ENCODE measurements around the gene GALNT12.

GALNT12 gene

DNA sequence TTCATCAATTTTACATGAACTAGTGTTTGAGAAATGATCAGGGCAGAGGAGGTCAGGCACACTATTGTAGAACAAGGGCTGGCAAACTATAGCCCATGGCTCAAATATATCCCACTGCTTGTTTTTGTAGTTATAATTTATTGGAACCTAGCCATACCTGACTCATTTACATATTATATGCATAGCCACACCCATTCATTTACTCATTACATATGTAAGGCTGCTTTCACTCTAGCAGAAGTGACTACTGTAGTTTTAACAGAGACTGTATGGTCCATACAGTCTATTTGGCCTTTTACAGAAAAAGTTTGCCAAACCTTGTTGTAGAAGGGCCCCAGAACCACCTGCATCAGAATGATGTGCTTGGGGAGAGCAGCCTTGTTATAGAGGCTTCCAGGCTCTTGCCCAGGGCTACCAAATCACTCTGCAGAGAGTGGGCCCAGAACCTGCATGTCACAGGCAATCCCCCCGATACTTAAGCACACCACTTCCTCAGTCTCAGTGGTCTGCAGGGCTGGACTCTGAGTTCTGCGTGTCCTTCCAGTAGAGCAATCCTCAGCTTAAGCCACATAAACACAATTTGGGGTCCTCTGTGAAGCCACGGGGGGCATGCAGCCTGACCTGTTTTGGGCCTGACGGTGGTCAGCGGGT, 17.9 kb upstream of the GALNT12 start:
- Mint-ChIP-seq H3K27me3 (no peaks in the 10 kb centered on the region), H3K4me1 (ENCODE audit: low read depth in 2 of 2) (peaks cover 5 to 21% of the 10 kb centered on the region in 2 donors), H3K9me3 (no peaks in the 10 kb centered on the region), H3K36me3 (ENCODE audit: insufficient read depth) (peaks cover 5% of the 10 kb centered on the region), H3K4me3 (no peak overlapping the region), H3K27ac (no peak overlapping the region)
- no peak for DNase-seq
- no peak for ATAC-seq (replicated peaks)

DNA sequence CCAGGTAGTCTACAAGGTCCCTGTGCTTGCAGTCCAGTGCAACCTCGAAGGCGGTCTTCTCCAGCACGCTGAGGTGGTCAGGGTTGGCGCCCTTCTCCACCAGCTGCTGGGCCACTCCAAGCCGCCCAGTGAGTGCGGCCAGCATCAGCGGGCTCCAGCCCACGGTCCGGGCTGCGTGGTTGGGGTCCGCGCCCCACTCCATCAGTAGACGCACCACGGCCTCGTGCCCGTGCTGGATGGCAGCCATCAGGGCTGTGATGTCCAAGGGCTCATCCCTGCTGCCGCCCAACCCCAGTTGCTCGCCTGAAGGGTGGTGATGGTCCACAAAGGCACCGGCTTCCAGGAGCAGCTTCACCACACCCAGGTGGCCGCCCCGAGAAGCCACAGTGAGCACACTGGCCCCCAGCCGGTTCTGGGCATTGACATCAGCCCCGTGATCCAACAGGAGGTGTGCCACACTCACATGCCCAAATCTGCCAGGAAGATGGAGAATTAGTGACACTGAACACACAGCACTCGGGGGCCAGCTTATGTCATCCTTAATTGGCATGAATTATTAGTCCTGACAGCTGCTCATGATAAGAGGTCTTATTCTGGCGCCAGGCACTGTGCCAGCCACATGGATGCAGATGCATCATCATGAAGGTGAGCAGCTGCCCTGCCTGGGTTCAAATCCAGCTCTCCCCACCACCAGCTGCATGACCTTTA, 17.2 kb upstream of the GALNT12 start:
- ATAC-seq (replicated peaks), result no peak
- H3K36me3 Mint-ChIP-seq (ENCODE audit: insufficient read depth), result peaks cover 5% of the 10 kb centered on the region
- H3K4me1 Mint-ChIP-seq (ENCODE audit: low read depth in 2 of 2), result peaks cover 9 to 25% of the 10 kb centered on the region in 2 donors
- no peaks in the 10 kb centered on the region for H3K9me3 Mint-ChIP-seq
- H3K27me3 Mint-ChIP-seq, result no peaks in the 10 kb centered on the region
- H3K27ac Mint-ChIP-seq, result no peak overlapping the region
- no peak for DNase-seq
- H3K4me3 Mint-ChIP-seq, result no peak overlapping the region

DNA sequence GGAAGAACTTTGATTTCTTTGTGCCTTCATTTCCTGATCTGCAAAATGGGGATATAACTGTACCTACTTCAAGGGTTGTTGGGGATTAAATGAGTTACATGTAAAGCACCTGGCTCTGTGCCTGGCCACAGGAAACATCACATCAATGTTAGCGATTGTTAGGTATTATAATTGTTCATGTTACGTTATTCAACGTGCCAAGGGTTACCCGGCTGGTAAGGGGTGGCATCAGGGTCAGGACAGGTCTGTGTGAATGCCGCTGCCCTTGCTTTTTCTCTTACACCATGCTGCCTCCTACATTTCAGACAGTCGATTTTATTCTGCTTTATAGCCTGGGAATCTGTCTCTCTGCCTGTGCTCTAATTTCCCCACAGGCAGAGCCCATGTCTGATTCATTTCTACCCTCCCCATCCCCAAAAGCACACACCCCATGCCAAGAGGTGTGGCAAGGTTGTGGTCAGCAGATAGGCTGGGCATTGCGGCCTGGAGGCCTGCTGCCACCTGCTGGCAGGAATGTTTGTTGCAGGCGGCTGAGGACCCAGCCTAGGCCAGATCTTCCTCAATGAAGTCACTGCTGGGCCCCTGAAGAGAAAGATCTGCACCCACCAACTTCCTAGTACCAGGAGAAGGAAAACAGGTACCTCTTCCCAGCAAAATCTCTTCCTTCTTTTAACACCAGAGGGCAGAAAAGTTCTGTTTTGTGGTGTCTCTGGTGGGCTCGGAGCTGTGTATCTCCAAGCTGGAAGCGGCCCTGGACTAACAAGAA, 16.4 kb upstream of the GALNT12 start:
- Mint-ChIP-seq H3K4me1 (ENCODE audit: low read depth in 2 of 2) (peaks cover 13 to 28% of the 10 kb centered on the region in 2 donors), H3K27me3 (no peaks in the 10 kb centered on the region), H3K9me3 (no peaks in the 10 kb centered on the region), H3K36me3 (ENCODE audit: insufficient read depth) (peaks cover 5% of the 10 kb centered on the region), H3K4me3 (no peak overlapping the region), H3K27ac (no peak overlapping the region)
- ATAC-seq (replicated peaks) (peak; percentile 83), DNase-seq (peak; percentile 52 to 60 (median 56))

DNA sequence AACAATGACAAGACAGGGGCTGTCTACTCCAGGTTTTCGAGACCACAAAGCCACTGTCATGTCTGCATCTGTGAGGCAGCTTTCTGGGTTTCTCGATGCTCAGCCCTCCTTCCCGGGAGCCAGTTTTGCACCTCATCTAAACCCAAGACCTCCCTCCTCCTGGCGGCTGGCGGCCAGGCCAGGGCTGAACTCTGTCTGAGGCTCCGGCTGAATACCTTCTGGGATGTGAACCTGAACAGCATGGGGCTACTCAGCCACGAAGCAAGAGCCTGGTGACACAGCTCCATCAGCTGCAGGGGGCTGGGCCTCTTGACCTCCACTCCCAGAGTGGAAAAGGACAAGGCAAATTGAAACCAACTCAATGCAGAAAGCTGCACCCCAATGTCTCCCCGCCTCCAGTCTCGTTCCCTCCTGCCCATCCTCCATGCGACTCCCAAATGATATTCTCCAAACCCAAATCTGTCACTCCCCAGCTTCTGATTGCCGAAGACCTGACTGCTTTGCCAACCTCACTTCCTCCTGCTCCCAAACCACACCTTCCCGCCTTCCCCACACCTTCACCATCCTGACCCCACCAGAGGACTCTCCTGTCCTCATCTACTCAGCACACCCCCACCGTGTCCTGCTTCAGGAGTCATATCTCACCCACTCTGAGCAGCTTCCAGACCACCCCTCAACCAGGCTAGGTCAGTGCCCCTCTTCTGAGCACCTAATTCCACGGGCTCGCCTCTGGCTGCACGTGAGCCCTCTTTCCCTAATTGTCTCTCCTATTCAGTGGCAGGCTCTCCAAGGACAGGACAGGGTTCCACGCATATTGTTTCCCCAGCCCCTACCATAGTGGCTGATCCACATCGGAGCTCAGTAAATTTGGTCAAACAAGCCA, 15.6 kb upstream of the GALNT12 start:
- Mint-ChIP-seq H3K27ac (no peak overlapping the region), H3K4me3 (no peak overlapping the region), H3K36me3 (ENCODE audit: insufficient read depth) (peaks cover 5% of the 10 kb centered on the region), H3K9me3 (no peaks in the 10 kb centered on the region), H3K4me1 (ENCODE audit: low read depth in 2 of 2) (peaks cover 15 to 28% of the 10 kb centered on the region in 2 donors), H3K27me3 (no peaks in the 10 kb centered on the region)
- DNase-seq (no peak), ATAC-seq (replicated peaks) (no peak)

DNA sequence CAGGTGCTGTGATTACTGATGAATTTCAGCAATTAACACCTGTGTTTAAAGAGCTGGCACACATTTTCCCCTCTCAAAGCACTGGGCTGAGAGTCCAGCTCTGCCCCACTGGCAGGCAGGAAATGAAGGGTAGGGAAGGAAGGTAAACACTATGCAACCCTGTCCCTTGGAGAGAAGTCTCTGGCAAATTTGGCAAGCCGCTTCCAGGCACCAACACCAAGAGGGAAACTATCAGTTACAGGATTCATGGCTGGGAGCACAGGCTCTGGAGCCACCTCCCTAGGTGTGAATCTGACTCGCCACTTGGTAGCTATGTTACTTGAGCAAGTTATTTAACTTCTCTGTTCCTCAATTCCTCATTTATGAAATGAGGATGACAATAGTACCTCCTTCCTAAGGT, 14.4 kb upstream of the GALNT12 start:
- Mint-ChIP-seq H3K27ac (no peak overlapping the region), H3K4me1 (ENCODE audit: low read depth in 2 of 2) (peaks cover 20 to 29% of the 10 kb centered on the region in 2 donors), H3K36me3 (ENCODE audit: insufficient read depth) (peaks cover 5% of the 10 kb centered on the region), H3K4me3 (no peak overlapping the region), H3K27me3 (no peaks in the 10 kb centered on the region), H3K9me3 (no peaks in the 10 kb centered on the region)
- no peak for ATAC-seq (replicated peaks)
- no peak for DNase-seq

DNA sequence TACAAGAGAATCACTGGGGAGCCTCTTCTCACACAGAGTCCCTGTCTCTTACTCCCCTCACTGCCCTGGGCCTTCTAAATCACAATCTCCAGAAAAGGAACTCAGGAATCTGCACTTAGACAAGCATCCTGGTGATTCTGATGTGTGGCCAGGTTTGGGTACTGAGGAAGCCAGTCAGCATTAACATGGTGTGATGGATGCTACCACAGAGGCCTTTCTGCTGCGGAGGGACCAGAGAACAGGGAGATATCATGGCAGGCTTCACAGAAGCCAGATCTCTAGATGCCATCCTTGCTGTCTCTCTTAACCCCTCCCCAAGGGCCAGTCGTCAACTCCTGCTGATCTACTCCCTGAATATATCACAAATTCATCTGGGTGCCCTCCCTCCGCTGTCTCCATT, 12.7 kb upstream of the GALNT12 start:
- Mint-ChIP-seq H3K27me3 (no peaks in the 10 kb centered on the region), H3K4me1 (ENCODE audit: low read depth in 2 of 2) (peaks cover 20 to 29% of the 10 kb centered on the region in 2 donors), H3K36me3 (ENCODE audit: insufficient read depth) (peaks cover 5% of the 10 kb centered on the region), H3K9me3 (no peaks in the 10 kb centered on the region), H3K27ac (no peak overlapping the region), H3K4me3 (peak overlapping the region; percentile 52 to 92)
- no peak for DNase-seq
- ATAC-seq (replicated peaks), result no peak

DNA sequence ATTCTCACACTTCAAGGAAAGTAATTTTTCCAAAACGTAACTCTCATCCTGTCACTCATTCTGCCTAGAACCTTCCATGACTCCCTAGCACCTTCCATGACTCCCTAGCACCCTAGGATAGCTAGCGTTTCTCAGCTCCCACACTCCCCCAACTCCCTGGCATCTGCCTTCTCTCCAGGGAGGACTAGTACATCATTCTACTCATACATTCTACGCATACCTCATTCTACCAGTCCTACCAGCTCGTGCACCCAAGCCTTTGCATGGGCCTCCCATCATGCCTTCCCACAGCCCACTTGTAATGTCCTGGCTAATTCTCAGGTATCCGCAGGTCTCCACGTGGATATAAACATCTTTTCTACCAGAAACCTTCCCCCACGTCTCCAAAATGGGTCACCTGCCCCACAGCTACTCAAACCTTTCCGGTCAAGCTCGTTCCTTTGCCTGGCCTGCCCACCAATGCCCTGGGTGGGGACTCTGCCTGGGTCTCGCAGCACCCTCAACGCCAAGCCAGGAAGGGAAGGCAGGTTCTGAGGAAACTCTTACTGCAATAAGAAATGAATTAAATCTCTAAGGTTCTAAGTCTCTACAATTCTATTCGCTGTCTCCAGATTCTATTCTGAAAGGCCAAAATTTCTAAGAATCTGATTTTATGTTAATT, 12.0 kb upstream of the GALNT12 start:
- DNase-seq (no peak), ATAC-seq (replicated peaks) (no peak)
- no peaks in the 10 kb centered on the region for H3K27me3 Mint-ChIP-seq
- H3K9me3 Mint-ChIP-seq, result no peaks in the 10 kb centered on the region
- no peak overlapping the region for H3K27ac Mint-ChIP-seq
- H3K4me1 Mint-ChIP-seq (ENCODE audit: low read depth in 2 of 2), result peaks cover 20 to 29% of the 10 kb centered on the region in 2 donors
- peak overlapping the region; percentile 52 to 92 for H3K4me3 Mint-ChIP-seq
- H3K36me3 Mint-ChIP-seq (ENCODE audit: insufficient read depth), result peaks cover 2% of the 10 kb centered on the region

DNA sequence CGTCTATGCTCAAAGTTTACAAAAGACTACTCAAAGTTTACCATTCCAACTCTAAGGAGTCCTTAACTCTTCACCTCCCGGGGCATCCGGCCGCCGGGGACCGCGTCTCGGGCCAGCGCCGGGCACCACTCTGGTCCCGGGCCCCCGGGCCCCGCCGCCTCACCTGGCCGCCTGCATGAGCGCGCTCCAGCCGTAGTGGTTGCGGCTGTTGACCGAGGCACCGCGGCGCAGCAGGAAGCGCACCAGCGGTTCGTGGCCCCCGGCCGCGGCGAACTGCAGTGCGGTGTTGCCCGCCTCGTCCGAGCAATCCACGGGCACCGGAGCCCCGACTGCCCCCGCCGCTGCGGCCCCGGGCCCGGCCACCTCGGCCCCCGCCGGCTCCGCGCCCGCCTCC, 11.5 kb upstream of the GALNT12 start:
- ATAC-seq (replicated peaks) (peak; percentile 20), DNase-seq (no peak)
- Mint-ChIP-seq H3K4me1 (ENCODE audit: low read depth in 2 of 2) (peaks cover 20 to 28% of the 10 kb centered on the region in 2 donors), H3K27me3 (no peaks in the 10 kb centered on the region), H3K36me3 (ENCODE audit: insufficient read depth) (peaks cover 2% of the 10 kb centered on the region), H3K27ac (no peak overlapping the region), H3K4me3 (peak overlapping the region; percentile 52 to 92), H3K9me3 (no peaks in the 10 kb centered on the region)

DNA sequence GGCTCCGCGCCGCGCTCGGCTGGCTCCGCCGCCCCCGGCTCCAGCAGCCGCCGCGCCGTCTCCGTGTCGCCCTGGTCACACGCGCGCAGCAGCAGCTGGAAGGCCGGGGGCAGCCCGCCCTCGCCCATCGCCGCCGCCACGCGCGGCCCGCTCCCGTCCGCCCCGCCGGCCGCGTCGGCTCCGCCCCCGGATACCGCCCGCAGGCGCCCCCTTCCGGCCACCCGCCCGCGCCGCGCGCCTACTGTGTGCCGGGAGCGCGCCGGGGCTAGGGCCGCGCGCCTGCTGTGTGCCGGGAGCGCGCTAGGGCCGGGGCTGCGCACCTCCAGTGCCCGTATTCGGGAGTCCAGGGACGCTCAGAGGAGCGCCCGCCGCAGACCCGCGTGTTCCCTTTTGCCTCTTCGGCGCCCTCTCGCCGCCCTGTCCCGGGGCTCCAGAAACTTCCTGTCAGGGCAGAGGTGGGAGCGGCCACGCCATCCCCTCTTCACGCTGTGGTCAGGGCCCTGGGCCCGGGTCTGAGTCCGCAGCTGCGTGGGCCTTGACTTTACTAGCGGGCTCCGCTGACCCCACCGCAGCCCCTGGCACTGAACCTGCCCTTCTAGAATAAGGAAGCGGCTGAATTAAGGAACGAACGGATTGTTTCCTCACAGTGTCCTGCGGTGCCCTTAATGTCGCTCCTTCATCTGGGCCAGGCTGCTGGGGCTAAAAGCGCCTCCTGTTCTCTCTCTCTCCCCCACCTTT, 10.9 kb upstream of the GALNT12 start, which contains the start of gene ANKS6:
Gene ANKS6 (minus strand): TSS at position 192 of the 738 bp plus-strand sequence. CDS start 64 bp downstream, at position 128.
- ATAC-seq (replicated peaks), result peak; percentile 94
- peak within 1 kb of the TSS; percentile 92 to 96 for H3K4me3 Mint-ChIP-seq
- peaks cover 16 to 22% of the 10 kb centered on the region in 2 donors for H3K4me1 Mint-ChIP-seq (ENCODE audit: low read depth in 2 of 2)
- no peaks in the 10 kb centered on the region for H3K9me3 Mint-ChIP-seq
- no peaks in the 10 kb centered on the region for H3K27me3 Mint-ChIP-seq
- peaks cover 2% of the 10 kb centered on the region for H3K36me3 Mint-ChIP-seq (ENCODE audit: insufficient read depth)
- DNase-seq, result peak; percentile 83 to 89 (median 84)
- peak within 1 kb of the TSS; percentile 52 to 93 for H3K27ac Mint-ChIP-seq

DNA sequence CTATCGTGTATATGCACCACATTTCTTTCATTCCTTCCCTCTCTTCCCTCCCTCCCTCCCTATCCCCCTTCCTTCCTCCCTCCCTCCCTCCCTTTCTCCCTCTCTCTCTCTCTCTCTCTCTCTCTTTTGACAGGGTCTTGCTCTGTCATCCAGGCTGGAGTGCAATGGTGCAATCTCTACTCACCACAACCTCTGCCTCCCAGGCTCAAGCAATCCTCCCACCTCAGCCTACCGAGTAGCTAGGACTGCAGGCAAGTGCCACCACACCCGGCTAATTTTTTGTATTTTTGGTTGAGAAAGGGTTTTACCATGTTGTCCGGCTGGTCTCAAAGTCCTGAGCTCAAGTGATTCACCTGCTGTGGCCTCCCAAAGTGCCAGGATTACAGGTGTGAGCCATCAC, 10.0 kb upstream of the GALNT12 start:
- ATAC-seq (replicated peaks), result no peak
- no peaks in the 10 kb centered on the region for H3K36me3 Mint-ChIP-seq (ENCODE audit: insufficient read depth)
- peaks cover 15 to 16% of the 10 kb centered on the region in 2 donors for H3K4me1 Mint-ChIP-seq (ENCODE audit: low read depth in 2 of 2)
- DNase-seq, result no peak
- H3K27ac Mint-ChIP-seq, result no peak overlapping the region
- no peaks in the 10 kb centered on the region for H3K9me3 Mint-ChIP-seq
- peak overlapping the region; percentile 92 to 96 for H3K4me3 Mint-ChIP-seq
- peaks cover 0 to 9% of the 10 kb centered on the region in 2 donors for H3K27me3 Mint-ChIP-seq

DNA sequence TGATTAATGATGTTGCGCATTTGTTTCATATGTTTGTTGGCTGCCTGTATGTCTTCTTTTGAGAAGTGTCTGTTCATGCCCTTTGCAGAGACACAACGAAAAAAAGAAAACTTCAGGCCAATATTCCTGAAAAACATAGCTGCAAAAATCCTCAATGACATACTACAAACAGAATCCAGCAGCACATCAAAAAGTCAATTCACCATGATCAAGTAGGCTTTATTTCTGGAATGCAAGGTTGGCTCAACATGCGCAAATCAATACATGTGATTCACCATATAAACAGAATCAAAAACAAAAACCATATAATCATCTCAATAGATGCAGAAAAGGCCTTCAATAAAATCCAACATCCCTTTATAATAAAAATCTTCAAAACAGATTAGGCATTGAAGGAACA, 9.2 kb upstream of the GALNT12 start:
- Mint-ChIP-seq H3K27ac (no peak overlapping the region), H3K36me3 (ENCODE audit: insufficient read depth) (no peaks in the 10 kb centered on the region), H3K9me3 (no peaks in the 10 kb centered on the region), H3K4me1 (ENCODE audit: low read depth in 2 of 2) (peaks cover 15 to 16% of the 10 kb centered on the region in 2 donors), H3K27me3 (peaks cover 2 to 13% of the 10 kb centered on the region in 2 donors), H3K4me3 (no peak overlapping the region)
- DNase-seq (no peak), ATAC-seq (replicated peaks) (no peak)

DNA sequence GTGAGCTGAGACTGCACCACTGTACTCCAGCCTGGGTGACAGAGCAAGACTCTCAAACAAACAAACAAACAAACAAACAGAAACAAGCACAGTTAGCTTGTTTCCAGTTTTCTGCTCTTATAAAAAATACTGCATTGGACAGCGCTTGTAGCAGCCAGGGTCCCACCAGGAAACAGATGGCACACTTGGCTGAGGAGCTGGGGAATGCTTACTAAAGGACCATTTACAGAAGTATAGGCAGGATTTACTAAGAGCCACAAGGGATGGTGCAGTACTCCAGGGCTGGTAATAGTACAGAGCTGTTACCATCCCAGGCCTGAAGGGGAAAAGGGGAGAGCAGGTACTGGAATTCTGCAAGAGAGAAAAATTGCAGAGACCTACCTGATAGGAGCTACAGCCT, 5.9 kb upstream of the GALNT12 start:
- peaks cover 1 to 7% of the 10 kb centered on the region in 2 donors for H3K4me1 Mint-ChIP-seq (ENCODE audit: low read depth in 2 of 2)
- no peak overlapping the region for H3K4me3 Mint-ChIP-seq
- no peak overlapping the region for H3K27ac Mint-ChIP-seq
- H3K27me3 Mint-ChIP-seq, result peaks cover 12 to 15% of the 10 kb centered on the region in 2 donors
- DNase-seq, result no peak
- ATAC-seq (replicated peaks), result no peak
- no peaks in the 10 kb centered on the region for H3K9me3 Mint-ChIP-seq
- H3K36me3 Mint-ChIP-seq (ENCODE audit: insufficient read depth), result no peaks in the 10 kb centered on the region
